Pons (tissue), 1 donor: ENCODE measurements around the gene RIPOR3.

Experiments
- DNase-seq: peaks from one replicate; pipeline ENCODE4 v3.0.0-alpha.2; 2016; ENCODE audit warnings: low spot score

The RIPOR3 gene

DNA sequence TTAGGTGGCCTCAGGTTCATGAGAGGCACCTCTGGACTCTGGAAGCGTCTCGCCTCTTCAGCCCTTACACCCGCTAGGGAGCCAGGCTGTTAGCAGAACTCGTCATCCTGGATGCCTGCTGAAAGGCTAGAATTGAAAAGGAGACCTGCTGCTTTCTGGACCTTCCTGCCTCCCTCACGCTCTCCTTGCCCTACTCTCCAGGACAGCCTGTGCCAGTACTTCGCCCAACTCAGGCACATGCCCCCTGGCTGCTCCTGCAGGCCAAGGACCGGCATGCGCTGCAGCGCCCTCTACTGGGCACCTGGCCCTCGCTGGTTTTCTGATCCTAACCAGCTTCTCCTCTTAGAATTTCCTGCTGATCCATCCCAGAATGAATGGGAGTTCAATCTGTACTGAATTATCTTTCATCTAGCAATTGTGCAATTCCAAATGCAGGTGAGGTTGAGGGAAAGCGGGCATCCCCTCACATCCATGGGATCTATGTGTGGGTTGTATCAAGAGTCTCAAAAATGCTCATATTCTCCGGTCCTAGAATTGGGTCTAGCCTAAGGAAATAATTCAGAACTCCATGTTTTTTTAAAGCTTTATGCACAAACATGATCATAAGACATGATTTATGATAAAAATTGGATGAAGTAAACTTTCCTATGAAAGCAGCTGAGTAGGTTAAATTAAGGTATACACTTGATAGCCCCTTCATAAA lies 103.2 kb downstream of the RIPOR3 start:
- DNase-seq = peak; percentile 32

GRCh38 chr20:50587291-50587961 lies 103.9 kb downstream of the RIPOR3 start:
- DNase-seq = no peak

- no peak for DNase-seq
Observed at GRCh38 chr20:50586531-50587232, 104.7 kb downstream of the RIPOR3 start.

DNA sequence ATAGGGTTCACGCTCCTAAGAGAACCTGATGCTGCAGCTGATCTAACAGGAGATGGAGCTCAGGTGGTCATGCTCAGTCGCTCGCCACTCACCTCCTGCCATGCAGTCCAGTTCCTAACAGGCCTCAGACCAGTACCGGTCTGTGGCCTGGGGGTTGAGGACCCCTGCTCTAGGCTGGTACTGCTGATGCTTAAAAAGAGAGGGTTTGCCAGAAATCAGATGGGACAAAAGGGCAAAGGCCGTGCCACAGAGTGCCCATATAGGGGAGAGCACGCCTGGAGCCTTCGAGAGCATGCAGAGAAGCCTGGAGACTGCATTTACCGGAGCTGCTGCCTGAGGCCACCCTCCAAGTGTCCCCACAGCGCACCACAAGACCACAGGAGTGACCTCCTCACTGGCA lies 105.7 kb downstream of the RIPOR3 start:
- DNase-seq = no peak

DNA sequence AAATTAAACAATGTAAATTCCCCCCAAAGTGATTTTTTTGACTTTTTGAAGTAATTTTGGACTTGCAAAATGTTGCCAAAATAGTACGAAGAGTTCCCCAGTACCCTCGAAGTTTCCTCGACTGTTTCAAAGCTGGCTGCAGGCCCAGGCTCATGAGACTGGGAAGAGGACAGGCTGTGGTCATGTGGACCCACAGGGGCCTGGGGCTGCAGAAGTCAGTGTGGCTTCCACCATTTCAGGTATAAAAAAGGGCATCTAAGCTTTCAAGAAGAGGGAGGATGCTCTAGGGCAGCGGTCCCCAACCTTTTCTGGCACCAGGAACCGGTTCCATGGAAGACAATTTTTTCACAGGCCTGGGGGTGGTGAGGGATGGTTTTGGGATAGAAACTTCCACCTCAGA lies 106.1 kb downstream of the RIPOR3 start:
- no peak for DNase-seq

- DNase-seq = no peak
Observed at GRCh38 chr20:50584687-50585086, 106.7 kb downstream of the RIPOR3 start.

DNA sequence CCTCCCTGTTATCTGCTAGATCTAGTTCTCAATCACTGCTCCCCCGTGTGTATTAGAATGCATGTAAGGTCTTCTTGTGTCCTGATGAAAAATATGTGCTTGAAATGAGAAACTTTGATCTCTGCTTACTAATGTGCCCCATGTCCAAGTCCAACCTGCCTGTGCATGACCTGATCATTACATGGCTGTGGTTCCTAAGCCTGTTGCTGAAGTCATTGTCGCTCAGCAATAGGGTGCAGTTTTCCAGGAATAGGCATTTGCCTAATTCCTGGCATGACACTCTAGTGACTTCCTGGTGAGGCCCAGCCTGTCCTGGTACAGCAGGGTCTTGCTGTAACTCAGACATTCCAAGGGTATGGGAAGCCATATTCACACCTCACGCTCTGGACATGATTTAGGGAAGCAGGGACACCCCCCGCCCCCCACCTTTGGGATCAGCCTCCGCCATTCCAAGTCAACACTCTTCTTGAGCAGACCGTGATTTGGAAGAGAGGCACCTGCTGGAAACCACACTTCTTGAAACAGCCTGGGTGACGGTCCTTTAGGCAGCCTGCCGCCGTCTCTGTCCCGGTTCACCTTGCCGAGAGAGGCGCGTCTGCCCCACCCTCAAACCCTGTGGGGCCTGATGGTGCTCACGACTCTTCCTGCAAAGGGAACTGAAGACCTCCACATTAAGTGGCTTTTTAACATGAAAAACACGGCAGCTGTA lies 107.7 kb downstream of the RIPOR3 start:
- no peak for DNase-seq

DNA sequence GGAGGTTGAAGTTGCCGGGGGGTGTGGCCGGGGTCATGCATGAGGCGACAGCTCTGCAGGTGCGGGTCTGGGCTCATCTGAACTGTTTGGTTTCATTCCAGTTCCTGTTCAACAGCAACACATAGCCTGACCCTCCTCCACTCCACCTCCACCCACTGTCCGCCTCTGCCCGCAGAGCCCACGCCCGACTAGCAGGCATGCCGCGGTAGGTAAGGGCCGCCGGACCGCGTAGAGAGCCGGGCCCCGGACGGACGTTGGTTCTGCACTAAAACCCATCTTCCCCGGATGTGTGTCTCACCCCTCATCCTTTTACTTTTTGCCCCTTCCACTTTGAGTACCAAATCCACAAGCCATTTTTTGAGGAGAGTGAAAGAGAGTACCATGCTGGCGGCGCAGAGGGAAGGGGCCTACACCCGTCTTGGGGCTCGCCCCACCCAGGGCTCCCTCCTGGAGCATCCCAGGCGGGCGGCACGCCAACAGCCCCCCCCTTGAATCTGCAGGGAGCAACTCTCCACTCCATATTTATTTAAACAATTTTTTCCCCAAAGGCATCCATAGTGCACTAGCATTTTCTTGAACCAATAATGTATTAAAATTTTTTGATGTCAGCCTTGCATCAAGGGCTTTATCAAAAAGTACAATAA lies 108.6 kb downstream of the RIPOR3 start:
- no peak for DNase-seq

GRCh38 chr20:50582092-50582491 lies 109.2 kb downstream of the RIPOR3 start:
- DNase-seq = no peak

GRCh38 chr20:50580842-50581544 lies 110.3 kb downstream of the RIPOR3 start:
- DNase-seq = no peak

GRCh38 chr20:50580016-50580747 lies 111.2 kb downstream of the RIPOR3 start:
- no peak for DNase-seq

DNA sequence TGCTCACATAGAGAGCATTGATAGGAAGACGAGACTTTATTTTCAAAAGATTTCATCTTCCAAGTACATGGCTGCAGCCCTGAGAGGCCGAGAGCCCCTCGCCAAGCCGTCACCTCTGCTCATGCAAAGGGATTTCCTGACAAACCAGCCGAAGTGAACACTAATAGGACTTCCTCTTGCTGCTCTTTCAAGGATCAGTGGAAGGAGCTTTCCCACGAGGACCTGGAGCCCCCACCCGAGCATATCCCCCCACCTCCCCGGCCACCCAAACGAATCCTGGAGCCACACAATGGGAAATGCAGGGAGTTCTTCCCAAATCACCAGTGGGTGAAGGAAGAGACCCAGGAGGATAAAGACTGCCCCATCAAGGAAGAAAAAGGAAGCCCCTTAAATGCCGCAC lies 111.8 kb downstream of the RIPOR3 start:
- no peak for DNase-seq

GRCh38 chr20:50578778-50579165 lies 112.6 kb downstream of the RIPOR3 start:
- DNase-seq = no peak

GRCh38 chr20:50578061-50578777 lies 113.1 kb downstream of the RIPOR3 start:
- DNase-seq = no peak

DNA sequence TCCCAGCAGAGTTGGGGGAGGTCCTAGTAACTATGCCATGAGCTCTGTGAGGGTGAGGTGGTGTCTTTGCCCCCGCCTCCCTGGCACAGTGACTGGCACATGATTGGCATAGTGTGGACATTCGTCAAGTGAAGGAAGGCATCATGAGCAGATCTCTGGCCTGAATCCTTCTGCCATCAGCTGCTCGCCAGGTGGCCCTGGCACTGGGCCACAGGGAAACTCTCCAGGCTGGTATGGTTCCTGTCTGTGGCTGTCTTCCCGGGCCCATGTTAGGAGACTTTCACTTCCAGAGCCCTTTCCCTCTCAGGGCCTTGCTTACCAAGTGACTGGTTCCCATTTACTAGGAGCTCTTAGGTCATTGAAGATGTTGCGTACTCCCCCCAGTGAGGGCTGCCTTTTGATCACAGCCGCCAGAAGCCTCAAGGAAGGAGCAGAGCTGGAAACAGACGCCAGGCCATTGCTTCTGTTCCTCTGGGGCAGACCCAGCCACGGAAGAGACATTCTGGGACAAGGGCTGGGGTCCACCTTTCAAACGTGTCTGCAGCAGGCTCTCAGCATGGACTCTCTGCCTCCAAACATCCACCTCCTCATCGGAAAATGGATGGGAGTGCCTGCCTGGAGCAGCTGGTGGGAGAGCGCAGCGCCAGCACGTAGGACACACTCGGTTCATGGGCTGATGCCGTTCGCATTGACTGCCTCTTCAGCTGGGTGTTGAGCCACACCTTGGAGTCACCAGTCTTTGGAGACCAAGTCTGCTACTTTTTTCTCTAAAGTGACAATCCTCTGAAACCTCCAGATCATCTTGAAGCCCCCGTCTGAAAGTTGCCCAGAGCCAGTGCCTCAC lies 113.9 kb downstream of the RIPOR3 start:
- no peak for DNase-seq

DNA sequence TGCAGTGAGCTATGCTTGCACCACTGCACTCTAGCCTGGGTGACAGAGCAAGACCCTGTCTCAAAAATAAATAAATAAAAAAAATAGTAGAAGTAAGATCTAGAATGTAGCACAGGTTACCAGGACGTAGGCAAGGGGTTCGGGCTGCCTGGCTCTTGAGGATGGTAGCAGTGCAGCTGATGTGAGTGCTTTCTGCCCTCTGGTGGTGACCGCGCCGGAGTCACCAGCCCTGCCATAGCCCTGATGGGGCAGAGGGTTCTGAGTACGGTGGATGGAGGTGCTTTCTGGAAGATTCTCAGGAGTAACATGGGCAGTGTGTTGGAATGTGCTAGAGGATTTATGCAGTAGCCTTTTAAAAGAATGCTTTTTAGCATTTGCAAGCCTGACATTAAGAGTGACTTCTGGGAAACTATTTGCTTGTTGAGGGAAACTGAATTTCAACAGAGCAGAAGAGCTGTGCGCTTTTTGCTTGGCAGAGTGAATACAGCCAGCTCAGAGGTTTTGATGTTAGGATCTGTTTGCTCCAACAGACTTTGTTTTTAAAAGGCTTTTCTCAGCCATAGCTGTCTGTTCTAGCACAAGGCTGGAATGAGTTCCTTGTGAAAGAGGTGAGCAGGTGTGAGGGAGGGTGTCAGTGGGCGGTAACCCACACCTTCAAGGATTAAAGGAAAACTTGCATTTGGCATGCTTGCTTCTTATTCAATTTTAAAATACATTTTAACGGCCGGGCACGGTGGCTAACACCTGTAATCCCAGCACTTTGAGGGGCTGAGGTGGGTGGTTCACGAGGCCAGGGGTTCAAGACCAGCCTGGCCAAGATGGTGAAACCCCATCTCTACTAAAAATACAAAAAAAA lies 115.2 kb downstream of the RIPOR3 start:
- DNase-seq = peak; percentile 46

GRCh38 chr20:50574586-50574985 lies 116.8 kb downstream of the RIPOR3 start:
- no peak for DNase-seq

DNA sequence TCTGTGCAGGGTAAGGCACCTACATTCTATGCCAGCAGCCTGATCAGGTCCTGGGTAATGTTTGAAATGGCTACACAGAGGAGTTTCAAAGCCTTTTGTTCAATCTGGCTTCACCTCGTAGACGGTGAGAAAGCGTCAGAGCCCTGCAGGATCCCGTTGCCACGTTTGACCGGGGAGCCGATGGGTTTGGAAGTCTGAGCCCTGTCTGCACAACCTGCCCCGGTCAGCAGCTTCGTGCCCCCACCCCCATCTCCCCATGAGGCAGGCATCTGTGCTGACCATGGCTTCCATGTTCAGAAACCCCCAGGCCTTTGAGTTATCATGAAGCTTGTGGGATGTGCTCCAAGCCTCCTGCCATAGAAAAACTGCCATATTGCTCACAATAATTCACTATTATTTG lies 117.2 kb downstream of the RIPOR3 start:
- no peak for DNase-seq
